ENCODE data around the gene RAD21L1. TPM values are rescaled to one million over a fixed set of nuclear protein-coding genes. Genes with fewer than 3 reads are reported as not detected.
A peak's percentile ranks its signal among the peaks of the same experiment; 100 is the strongest.

RAD21L1 gene
- total RNA-seq, 2 experiments from 2014 or later = 0.18 TPM; not detected in 1

DNA sequence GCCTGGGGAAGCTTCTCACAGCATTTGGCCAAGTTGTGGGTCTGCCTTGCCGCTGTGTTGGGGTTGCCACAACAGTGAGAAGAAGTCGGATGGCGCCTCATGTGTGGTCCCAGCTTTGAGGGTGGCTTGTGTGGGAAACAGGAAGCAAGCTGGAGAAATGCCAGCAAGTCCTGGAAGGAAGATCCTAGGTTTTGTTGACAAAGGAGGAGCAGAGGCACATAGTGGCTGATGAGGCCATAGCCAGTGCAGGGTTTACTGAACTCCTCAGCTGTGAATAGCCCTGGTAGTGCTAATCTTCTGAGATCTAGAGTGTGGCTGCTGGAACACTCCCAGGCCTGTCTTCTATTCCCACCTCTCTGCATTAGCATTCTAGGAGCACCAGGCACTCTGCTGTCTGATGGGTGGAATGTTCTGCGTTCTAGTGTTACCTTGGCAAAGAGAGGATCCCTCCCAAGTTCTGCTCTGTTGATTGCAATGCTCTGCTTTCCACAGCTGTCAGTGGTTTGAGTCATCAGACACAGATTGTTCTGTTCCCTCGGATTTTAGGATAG is 65.4 kb downstream of the RAD21L1 start:
- H3K36me3 Mint-ChIP-seq (ENCODE audit: low read depth) = peaks cover 9% of the 10 kb centered on the region
- no peak overlapping the region for H3K4me3 Mint-ChIP-seq
- ATAC-seq (no peak), DNase-seq (no peak)
- H3K9me3 Mint-ChIP-seq (ENCODE audit: insufficient read depth) = no peaks in the 10 kb centered on the region
- H3K27me3 Mint-ChIP-seq (ENCODE audit: low read depth) = no peaks in the 10 kb centered on the region
- POLR2A ChIA-PET = interaction anchor here (0.9 kb wide), 2 partner anchors 16 to 21 kb away, joined by 3 to 5 read pairs; no protein-coding TSS in a partner anchor
- no peak overlapping the region for H3K27ac Mint-ChIP-seq
- CTCF ChIA-PET = interaction anchor here (1.2 to 1.3 kb wide), 2 partner anchors 8 to 10 kb away, joined by 3 to 4 read pairs; no protein-coding TSS in a partner anchor
- H3K4me1 Mint-ChIP-seq (ENCODE audit: low read depth) = peaks cover 39% of the 10 kb centered on the region

DNA sequence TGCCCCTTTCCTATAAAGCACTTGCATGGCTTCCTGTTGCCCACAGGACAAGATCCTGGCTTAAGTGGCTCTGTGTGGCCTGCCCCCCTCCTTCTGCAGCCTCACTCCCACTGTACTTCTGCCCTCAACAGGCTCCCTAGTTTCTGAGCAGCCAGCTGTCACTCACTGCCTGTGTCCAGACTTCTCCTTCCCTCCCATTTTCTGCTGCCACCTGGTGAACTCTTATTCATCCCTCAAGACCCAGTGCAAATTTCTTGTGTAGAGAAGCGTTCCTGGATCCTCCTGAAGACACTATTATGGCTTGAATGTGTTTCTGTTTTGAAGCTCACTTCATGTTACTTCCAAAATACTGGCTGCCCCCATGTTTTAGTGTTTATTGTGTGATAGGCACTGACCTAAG is 66.8 kb downstream of the RAD21L1 start:
- Mint-ChIP-seq H3K36me3 (ENCODE audit: low read depth) (peaks cover 13% of the 10 kb centered on the region), H3K27ac (no peak overlapping the region), H3K4me1 (ENCODE audit: low read depth) (peaks cover 26% of the 10 kb centered on the region), H3K4me3 (no peak overlapping the region), H3K27me3 (ENCODE audit: low read depth) (no peaks in the 10 kb centered on the region), H3K9me3 (ENCODE audit: insufficient read depth) (no peaks in the 10 kb centered on the region)
- DNase-seq (no peak), ATAC-seq (no peak)
- CTCF ChIA-PET = interaction anchor here (1.3 kb wide), 1 partner anchor 9 kb away, joined by 3 read pairs; no protein-coding TSS in a partner anchor
- POLR2A ChIA-PET = interaction anchor here (1.3 kb wide), 1 partner anchor 8 kb away, joined by 4 read pairs; no protein-coding TSS in a partner anchor

DNA sequence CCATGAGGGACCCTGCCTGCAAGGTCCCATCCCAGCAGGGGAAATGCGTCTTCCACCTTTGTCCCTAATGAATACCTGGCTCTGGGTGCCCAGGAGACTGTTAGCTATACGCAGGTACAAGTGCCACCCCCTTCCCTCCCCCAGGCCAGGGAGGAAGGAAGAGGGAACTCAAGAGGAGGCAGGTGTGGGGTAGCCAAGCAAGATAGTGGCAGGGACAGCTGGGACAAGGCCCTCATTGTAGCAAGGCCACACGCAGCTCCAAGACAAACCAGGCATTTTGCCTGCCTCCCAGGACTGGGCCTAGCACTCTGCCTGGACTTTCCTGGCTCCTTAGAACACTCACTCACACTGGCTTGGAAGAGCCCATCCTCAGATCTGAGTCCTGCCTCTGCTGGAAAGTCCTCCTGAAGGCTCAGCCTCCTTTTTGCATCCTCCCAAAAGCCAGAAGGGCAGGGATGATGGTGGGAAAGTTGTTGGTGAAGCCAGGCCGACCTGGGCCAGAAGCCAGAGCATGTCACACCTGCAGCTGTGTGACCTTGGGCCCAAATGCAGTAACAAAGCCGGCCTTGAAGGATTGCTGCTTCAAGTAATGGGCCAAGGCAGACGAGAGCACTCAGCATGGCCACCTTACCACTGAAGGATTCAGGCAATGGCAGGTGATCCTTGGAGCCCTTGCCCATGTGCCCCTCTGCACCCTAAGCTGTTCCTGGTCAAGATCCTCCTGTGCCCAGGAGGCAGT is 68.0 kb downstream of the RAD21L1 start:
- H3K27ac Mint-ChIP-seq = no peak overlapping the region
- H3K27me3 Mint-ChIP-seq (ENCODE audit: low read depth) = no peaks in the 10 kb centered on the region
- H3K9me3 Mint-ChIP-seq (ENCODE audit: insufficient read depth) = no peaks in the 10 kb centered on the region
- DNase-seq (no peak), ATAC-seq (no peak)
- ChIA-PET CTCF (no interaction called here), POLR2A (no interaction called here)
- no peak overlapping the region for H3K4me3 Mint-ChIP-seq
- H3K36me3 Mint-ChIP-seq (ENCODE audit: low read depth) = peaks cover 11% of the 10 kb centered on the region
- peaks cover 23% of the 10 kb centered on the region for H3K4me1 Mint-ChIP-seq (ENCODE audit: low read depth)

DNA sequence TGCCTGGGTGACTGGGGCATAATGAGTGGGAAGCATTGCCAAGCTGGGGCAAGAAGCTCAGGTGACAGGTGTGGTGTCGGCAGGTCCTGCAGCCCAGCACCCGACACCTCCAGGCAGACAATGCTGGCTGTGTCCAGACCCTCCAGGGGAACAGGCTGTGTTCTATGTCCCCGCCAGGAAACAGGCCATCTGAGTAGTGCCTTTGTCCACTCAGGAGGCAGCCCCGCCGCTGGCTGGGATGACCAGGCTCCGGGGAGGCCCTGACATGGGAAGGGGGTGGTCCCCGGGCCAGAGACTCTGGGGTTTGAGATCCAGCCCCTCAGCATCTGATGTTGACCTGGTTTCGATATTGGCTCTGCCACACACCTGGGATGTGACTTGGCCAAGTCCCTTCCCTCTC is 68.7 kb downstream of the RAD21L1 start:
- H3K9me3 Mint-ChIP-seq (ENCODE audit: insufficient read depth) = no peaks in the 10 kb centered on the region

DNA sequence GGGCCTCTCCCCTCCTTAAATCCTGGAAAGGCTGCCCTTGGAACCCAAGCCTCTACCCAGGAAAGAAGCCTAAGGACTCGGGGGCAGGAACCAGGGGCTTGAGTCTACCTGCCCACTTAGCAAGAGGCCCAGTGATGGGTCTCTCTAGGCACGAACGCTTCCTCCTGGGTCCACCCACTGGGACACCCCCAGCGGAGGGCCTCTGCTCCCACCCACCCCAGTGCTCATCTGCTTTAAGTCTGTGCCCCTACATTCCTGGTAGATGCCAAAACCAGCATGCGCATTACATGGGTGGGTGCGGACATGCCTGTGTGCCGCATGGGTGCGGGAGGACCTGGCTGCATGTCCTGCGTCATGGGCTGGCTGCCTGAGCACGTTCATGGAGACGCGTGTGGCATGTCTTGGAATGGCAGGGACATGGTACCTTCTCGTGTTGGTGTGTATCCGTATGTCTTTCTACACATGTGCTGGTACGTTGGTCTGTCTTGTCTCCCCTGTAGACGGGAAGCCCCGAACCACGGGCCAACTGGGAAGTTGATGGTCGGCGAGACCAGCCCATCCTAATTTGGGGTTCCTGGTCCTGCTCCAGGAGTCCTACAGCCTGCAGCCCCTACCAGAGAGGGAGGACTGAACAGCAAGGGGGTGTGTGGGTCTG is 69.6 kb downstream of the RAD21L1 start:
- no peak overlapping the region for H3K27ac Mint-ChIP-seq

More for the DNA sequence above, 68.7 kb downstream of the RAD21L1 start:
- Mint-ChIP-seq H3K4me1 (ENCODE audit: low read depth) (peaks cover 30% of the 10 kb centered on the region), H3K36me3 (ENCODE audit: low read depth) (peaks cover 17% of the 10 kb centered on the region), H3K27me3 (ENCODE audit: low read depth) (no peaks in the 10 kb centered on the region), H3K27ac (no peak overlapping the region), H3K4me3 (no peak overlapping the region)
- no peak for ATAC-seq
- POLR2A ChIA-PET = no interaction called here
- DNase-seq = no peak
- CTCF ChIA-PET = no interaction called here

DNA sequence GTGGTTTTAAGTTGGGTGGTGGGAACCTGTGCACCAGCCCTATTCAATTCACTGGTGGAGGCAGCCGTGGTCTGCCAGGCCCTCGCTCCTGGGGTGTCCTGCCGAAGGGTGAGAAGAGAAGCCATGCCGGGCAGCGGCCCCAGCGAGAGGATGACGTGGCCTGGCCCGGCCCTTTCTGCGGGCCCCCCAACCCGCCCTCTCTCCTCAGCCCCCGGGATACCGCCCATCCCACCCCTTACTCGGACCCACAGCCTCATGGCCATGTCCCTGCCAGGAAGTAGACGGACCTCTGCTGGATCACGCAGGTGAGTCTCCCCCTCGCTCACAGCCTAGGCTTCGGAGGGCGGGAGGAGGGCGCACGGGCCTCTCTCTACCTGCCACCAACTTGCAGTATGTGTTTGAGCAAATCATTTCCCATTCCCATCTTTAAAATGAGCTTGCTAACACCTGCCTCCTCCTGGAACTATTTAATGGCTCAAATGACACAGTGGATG is 70.3 kb downstream of the RAD21L1 start:
- Mint-ChIP-seq H3K27ac (no peak overlapping the region), H3K4me1 (ENCODE audit: low read depth) (peaks cover 40% of the 10 kb centered on the region), H3K9me3 (ENCODE audit: insufficient read depth) (no peaks in the 10 kb centered on the region), H3K27me3 (ENCODE audit: low read depth) (no peaks in the 10 kb centered on the region), H3K4me3 (no peak overlapping the region), H3K36me3 (ENCODE audit: low read depth) (peaks cover 26% of the 10 kb centered on the region)
- ATAC-seq (no peak), DNase-seq (no peak)
- POLR2A ChIA-PET = no interaction called here
- CTCF ChIA-PET = no interaction called here

More for the DNA sequence above, 69.6 kb downstream of the RAD21L1 start:
- no peak for DNase-seq
- Mint-ChIP-seq H3K27me3 (ENCODE audit: low read depth) (no peaks in the 10 kb centered on the region), H3K36me3 (ENCODE audit: low read depth) (peaks cover 22% of the 10 kb centered on the region), H3K9me3 (ENCODE audit: insufficient read depth) (no peaks in the 10 kb centered on the region), H3K4me3 (no peak overlapping the region), H3K4me1 (ENCODE audit: low read depth) (peaks cover 39% of the 10 kb centered on the region)
- ChIA-PET POLR2A (no interaction called here), CTCF (no interaction called here)
- ATAC-seq = no peak

DNA sequence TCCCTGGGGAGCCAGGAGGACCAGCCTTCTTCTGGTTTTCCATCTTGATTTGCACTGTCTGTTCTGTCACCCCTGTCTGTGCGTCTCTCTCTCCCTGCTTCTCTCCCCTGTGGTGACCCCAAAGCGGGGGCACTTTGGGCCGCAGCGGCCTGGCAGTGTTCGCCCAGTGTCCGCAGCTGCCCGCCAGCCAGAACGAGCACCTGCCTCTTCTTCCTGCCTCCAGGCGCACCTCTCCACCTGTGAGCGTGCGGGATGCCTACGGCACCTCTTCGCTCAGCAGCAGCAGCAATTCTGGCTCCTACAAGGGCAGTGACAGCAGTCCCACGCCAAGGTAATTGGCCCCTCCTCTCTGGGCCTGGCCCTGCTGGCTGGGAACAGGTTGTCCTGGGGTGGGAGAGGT is 71.1 kb downstream of the RAD21L1 start:
- Mint-ChIP-seq H3K27me3 (ENCODE audit: low read depth) (no peaks in the 10 kb centered on the region), H3K4me3 (no peak overlapping the region), H3K36me3 (ENCODE audit: low read depth) (peaks cover 26% of the 10 kb centered on the region), H3K4me1 (ENCODE audit: low read depth) (peaks cover 41% of the 10 kb centered on the region), H3K9me3 (ENCODE audit: insufficient read depth) (no peaks in the 10 kb centered on the region), H3K27ac (no peak overlapping the region)
- ATAC-seq (no peak), DNase-seq (no peak)
- CTCF ChIA-PET = no interaction called here
- POLR2A ChIA-PET = no interaction called here

DNA sequence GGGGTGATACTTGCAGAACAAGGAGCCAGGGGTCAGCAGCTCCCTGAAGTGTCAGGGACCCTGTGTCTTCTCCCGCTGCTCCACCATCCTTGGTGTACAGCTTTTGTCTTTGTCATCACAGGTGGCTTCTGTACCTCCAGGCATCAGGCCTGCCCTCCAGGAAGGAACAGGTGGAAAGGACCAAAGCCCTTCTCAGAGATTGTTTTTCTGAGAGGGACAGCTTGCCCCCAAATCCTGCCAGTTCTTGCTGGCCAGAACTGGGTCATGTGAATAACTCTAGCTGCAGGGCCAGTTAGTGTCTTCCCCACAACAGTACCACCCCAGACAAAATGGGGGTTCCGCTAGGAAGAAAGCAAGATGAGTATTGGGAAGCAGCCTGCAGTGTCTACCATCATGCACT is 71.6 kb downstream of the RAD21L1 start:
- no peak overlapping the region for H3K27ac Mint-ChIP-seq

DNA sequence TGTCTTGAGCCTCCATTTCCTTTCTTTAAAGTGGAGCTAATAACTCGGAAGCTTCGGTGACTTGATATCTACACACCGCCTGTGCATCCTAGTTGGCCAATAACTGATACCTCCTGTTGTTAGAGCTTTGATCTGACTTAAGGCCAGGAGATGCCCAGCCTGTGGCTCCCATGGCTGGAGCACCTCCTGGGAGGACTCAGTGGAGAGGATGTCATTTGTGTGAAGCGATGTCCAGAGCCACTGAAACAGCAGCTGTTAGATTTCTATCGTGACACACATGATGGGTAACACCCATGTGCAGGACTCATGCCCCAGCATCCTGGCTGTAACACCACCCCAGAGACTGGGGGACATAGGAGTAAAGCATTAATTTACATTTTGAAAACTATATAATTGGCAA is 72.3 kb downstream of the RAD21L1 start:
- H3K9me3 Mint-ChIP-seq (ENCODE audit: insufficient read depth) = no peaks in the 10 kb centered on the region
- H3K36me3 Mint-ChIP-seq (ENCODE audit: low read depth) = peaks cover 26% of the 10 kb centered on the region
- H3K4me3 Mint-ChIP-seq = no peak overlapping the region
- H3K4me1 Mint-ChIP-seq (ENCODE audit: low read depth) = peaks cover 38% of the 10 kb centered on the region
- no peaks in the 10 kb centered on the region for H3K27me3 Mint-ChIP-seq (ENCODE audit: low read depth)
- no peak overlapping the region for H3K27ac Mint-ChIP-seq
- ChIA-PET CTCF (interaction anchor here (1.3 to 1.5 kb wide), 4 partner anchors 15 to 478 kb away, joined by 3 to 4 read pairs (median 3); partner anchors contain the start of gene FAM110A), POLR2A (no interaction called here)
- ATAC-seq (no peak), DNase-seq (no peak)

More for the DNA sequence above, 71.6 kb downstream of the RAD21L1 start:
- CTCF ChIA-PET = interaction anchor here (1.3 to 1.4 kb wide), 2 partner anchors 15 to 60 kb away, joined by 3 to 4 read pairs; no protein-coding TSS in a partner anchor
- ATAC-seq = no peak
- Mint-ChIP-seq H3K4me3 (no peak overlapping the region), H3K4me1 (ENCODE audit: low read depth) (peaks cover 40% of the 10 kb centered on the region), H3K27me3 (ENCODE audit: low read depth) (no peaks in the 10 kb centered on the region), H3K36me3 (ENCODE audit: low read depth) (peaks cover 26% of the 10 kb centered on the region), H3K9me3 (ENCODE audit: insufficient read depth) (no peaks in the 10 kb centered on the region)
- POLR2A ChIA-PET = no interaction called here
- no peak for DNase-seq

DNA sequence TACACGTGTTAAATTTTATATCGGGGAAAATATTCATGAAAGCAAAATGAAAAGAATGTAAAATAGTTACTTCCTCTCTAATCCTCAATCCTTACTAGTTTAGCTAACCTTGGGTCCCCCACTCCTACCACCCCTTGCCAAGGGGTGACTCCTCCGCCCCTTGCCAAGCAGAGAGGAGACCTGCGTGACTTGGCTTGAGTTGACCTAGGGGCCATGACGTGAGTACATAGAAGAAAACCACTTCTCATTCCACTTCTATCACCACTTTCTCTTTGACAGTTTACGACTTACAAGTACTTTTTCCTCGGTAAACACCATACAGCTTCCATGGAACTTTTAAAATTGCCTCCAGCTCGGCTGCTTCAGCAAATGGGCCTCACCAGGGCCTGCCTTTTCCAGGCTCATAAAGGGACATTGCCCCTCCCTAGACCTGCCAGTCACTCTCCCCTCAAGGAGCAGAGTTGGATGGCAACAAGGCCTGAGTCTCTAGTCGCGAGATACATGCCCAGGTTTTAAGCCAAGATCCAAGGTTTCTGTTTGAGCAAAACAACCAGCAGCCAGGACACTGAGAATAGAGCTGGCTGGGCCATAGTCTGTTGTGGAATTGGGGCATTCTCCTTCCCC is 73.2 kb downstream of the RAD21L1 start:
- POLR2A ChIA-PET = interaction anchor here (0.9 kb wide), 1 partner anchor 27 kb away, joined by 6 read pairs; no protein-coding TSS in a partner anchor
- H3K36me3 Mint-ChIP-seq (ENCODE audit: low read depth) = peaks cover 26% of the 10 kb centered on the region
- H3K9me3 Mint-ChIP-seq (ENCODE audit: insufficient read depth) = no peaks in the 10 kb centered on the region
- ATAC-seq = no peak
- no peaks in the 10 kb centered on the region for H3K27me3 Mint-ChIP-seq (ENCODE audit: low read depth)
- peak overlapping the region; percentile 34 for H3K27ac Mint-ChIP-seq
- no peak for DNase-seq
- no peak overlapping the region for H3K4me3 Mint-ChIP-seq
- peaks cover 32% of the 10 kb centered on the region for H3K4me1 Mint-ChIP-seq (ENCODE audit: low read depth)
- CTCF ChIA-PET = interaction anchor here (0.7 to 2.7 kb wide), 8 partner anchors 13 to 477 kb away, joined by 3 to 16 read pairs (median 3); partner anchors contain the start of gene FAM110A

DNA sequence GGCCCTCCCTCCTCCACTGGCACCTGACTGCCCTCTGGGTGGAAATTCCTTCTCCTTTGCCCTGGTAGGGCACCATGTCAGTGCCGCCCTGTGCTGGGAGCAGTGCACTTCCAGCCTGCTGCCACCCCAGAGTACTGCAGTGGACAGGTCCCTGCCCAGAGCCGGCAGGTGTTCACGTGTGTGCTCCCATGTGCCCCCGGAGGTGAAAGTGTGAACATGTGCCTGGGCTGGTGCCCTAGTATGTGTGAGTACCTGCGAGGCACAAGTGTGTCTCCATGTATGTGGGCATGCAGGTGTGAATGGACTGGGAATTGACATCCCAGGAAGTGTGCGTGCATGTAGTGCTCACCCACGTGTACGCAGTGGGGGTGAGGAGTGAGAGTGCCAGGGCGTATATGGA is 73.7 kb downstream of the RAD21L1 start:
- H3K27ac Mint-ChIP-seq = peak overlapping the region; percentile 92
- CTCF ChIA-PET = interaction anchor here (0.9 to 2.7 kb wide), 4 partner anchors 13 to 477 kb away, joined by 3 to 16 read pairs (median 4); no protein-coding TSS in a partner anchor

More for the DNA sequence above, 73.7 kb downstream of the RAD21L1 start:
- no peaks in the 10 kb centered on the region for H3K27me3 Mint-ChIP-seq (ENCODE audit: low read depth)
- peaks cover 26% of the 10 kb centered on the region for H3K36me3 Mint-ChIP-seq (ENCODE audit: low read depth)
- peak; percentile 49 for DNase-seq
- peak overlapping the region; percentile 43 for H3K4me3 Mint-ChIP-seq
- POLR2A ChIA-PET = interaction anchor here (0.9 kb wide), 1 partner anchor 26 kb away, joined by 6 read pairs; no protein-coding TSS in a partner anchor
- no peaks in the 10 kb centered on the region for H3K9me3 Mint-ChIP-seq (ENCODE audit: insufficient read depth)
- peaks cover 32% of the 10 kb centered on the region for H3K4me1 Mint-ChIP-seq (ENCODE audit: low read depth)
- peak; percentile 26 for ATAC-seq
